ENCODE measurements around the gene DCAF16.

The DCAF16 gene

DNA sequence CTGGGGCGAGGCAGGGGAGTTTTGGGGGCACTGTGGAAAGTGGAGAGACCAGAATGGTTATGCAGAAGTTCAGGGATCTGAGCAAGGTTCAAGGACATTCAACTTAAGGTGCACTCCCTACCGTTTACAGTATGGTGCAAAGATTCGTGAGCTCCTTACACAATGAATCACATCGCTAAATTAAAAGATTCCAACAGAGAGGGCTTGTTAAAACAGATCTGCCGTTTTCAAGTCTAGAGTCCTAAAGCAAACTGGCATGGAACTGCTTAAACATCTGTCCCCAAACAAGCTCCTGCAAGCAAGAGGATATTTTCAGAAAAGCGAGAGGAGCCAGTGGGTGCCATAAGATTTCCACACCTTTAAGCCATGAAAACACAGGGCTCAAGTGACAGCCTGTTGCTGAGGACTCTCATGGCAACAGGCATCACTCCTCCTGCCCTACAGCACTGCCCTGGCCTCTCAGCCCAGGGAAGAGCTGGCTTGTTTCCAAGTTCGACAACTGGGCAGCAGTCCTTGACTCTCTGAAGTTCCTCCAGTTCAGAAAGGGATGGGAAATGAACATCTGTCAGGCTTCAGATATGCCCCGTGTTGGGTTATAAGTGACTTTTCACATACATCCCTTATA is 39.2 kb downstream of the DCAF16 start:
- Mint-ChIP-seq H3K4me3 (no peak overlapping the region), H3K27me3 (no peaks in the 10 kb centered on the region), H3K27ac (no peak overlapping the region), H3K4me1 (ENCODE audit: low read depth) (no peaks in the 10 kb centered on the region), H3K9me3 (no peaks in the 10 kb centered on the region), H3K36me3 (ENCODE audit: low read depth) (no peaks in the 10 kb centered on the region)
- intact Hi-C loops (cut with micrococcal nuclease) = no loop called here

DNA sequence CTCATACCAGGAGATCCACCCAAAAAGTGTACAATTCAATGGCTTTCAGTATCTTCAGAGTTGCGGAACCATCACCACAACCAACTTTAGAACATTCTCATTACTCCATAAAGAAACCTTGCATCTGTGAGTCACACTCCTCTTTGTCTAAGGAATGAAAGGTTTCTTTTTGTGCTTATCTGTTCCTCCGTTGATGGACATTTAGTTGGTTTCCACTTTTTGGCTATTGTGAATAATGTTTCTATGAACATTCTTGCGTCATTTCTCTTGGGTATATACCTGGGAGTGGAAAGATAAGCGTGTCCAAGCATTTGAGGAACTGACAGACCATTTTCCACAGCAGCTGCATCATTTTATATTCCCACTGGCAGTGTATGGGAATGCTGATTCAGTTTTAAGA is 39.7 kb downstream of the DCAF16 start:
- Mint-ChIP-seq H3K4me1 (ENCODE audit: low read depth) (no peaks in the 10 kb centered on the region), H3K9me3 (no peaks in the 10 kb centered on the region), H3K4me3 (no peak overlapping the region), H3K27ac (no peak overlapping the region), H3K27me3 (no peaks in the 10 kb centered on the region), H3K36me3 (ENCODE audit: low read depth) (no peaks in the 10 kb centered on the region)
- intact Hi-C loops (cut with micrococcal nuclease) = no loop called here

DNA sequence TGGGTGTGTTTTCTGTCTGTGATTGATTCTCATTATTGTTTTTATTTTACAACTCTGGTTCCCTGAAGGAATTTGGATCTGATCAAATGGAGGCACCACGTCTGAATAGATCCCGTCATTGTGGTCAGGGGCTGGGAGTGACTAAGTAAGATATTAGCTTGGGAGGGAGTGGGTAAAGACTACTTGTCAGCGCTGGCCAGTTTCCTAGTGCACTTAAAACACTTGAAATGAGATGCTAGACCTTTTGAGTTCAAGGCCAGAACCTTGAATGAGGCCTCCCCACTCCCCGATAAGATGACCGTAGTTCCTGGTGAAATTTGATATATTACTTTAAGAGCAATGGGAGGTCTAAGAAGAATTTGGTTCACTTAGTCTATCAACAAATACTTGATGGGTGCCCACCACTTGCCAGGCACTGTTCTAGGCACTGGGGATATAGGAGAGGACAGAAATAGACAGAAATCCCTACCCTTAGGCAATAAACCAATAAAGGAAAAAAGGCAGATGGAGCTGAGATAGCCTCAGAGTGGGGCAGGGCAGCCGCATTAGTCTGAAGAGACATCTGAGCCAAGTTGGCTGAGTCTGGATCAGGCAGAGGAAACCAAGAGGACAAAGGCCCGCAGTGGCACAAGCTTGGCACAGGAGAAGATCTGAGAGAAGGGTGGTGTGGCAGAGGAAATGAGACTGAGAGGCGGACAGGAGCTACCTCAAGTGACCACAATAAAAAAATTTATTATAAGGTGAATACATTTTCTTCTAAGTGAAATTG is 41.0 kb downstream of the DCAF16 start:
- intact Hi-C loops (cut with micrococcal nuclease) = no loop called here
- Mint-ChIP-seq H3K4me1 (ENCODE audit: low read depth) (no peaks in the 10 kb centered on the region), H3K9me3 (no peaks in the 10 kb centered on the region), H3K36me3 (ENCODE audit: low read depth) (no peaks in the 10 kb centered on the region), H3K27ac (no peak overlapping the region), H3K27me3 (no peaks in the 10 kb centered on the region), H3K4me3 (no peak overlapping the region)

DNA sequence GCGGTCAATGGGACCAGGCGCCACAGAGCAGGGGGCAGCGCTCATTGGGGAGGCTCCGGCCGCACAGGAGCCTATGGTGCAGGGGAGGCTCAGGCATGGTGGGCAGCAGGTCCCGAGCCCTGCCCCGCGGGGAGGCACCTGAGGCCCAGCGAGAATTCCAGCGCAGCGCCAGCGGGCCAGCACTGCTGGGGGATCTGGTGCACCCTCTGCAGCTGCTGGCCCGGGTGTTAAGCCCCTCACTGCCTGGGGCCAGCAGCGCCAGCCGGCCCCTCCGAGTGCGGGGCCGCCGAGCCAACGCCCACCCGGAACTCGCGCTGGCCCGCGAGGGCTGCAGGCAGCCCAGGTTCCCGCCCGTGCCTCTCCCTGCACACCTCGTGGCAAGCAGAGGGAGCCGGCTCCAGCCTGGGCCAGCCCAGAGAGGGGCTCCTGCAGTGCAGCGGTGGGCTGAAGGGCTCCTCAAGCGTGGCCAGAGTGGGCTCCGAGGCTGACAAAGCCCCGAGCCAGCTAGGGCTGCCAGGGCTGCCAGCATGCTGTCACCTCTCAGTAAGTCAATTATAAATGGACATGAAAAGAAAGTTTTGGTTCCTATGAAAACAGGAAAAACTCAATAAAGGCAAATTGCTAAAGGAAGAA is 43.6 kb downstream of the DCAF16 start:
- Mint-ChIP-seq H3K27me3 (no peaks in the 10 kb centered on the region), H3K4me1 (ENCODE audit: low read depth) (no peaks in the 10 kb centered on the region), H3K27ac (no peak overlapping the region), H3K4me3 (no peak overlapping the region), H3K9me3 (no peaks in the 10 kb centered on the region), H3K36me3 (ENCODE audit: low read depth) (no peaks in the 10 kb centered on the region)
- intact Hi-C loops (cut with micrococcal nuclease) = no loop called here

- Mint-ChIP-seq H3K36me3 (ENCODE audit: low read depth) (no peaks in the 10 kb centered on the region), H3K27me3 (no peaks in the 10 kb centered on the region), H3K9me3 (no peaks in the 10 kb centered on the region), H3K27ac (no peak overlapping the region), H3K4me1 (ENCODE audit: low read depth) (no peaks in the 10 kb centered on the region), H3K4me3 (no peak overlapping the region)
- intact Hi-C loops (cut with micrococcal nuclease) = no loop called here
Observed at GRCh38 chr4:17765514-17766286, 44.9 kb downstream of the DCAF16 start.

GRCh38 chr4:17763931-17764330 is 46.6 kb downstream of the DCAF16 start:
- Mint-ChIP-seq H3K27ac (no peak overlapping the region), H3K36me3 (ENCODE audit: low read depth) (no peaks in the 10 kb centered on the region), H3K27me3 (no peaks in the 10 kb centered on the region), H3K9me3 (no peaks in the 10 kb centered on the region), H3K4me3 (no peak overlapping the region), H3K4me1 (ENCODE audit: low read depth) (no peaks in the 10 kb centered on the region)
- intact Hi-C loops (cut with micrococcal nuclease) = no loop called here

DNA sequence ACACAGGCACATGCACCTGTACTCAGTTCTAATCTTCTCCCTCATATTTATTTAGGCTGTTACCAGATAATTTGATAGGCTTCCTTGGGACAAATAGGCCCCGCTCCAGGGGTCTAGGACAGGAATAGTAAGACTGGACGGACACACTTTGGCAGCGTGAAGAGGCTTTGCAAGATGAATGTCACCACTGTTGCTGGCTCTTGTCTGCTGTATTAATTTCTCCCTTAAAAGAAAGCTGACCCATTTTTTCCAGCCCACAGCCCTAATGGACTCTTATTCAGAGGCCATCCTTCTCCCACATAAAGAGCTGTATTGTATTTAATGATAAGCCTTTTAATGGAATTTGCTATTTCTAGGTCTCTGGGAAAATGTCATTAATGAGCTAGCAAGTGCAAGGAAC is 47.1 kb downstream of the DCAF16 start:
- no peaks in the 10 kb centered on the region for H3K4me1 Mint-ChIP-seq (ENCODE audit: low read depth)
- H3K27ac Mint-ChIP-seq = no peak overlapping the region
- intact Hi-C loops (cut with micrococcal nuclease) = no loop called here
- no peaks in the 10 kb centered on the region for H3K36me3 Mint-ChIP-seq (ENCODE audit: low read depth)
- no peaks in the 10 kb centered on the region for H3K9me3 Mint-ChIP-seq
- no peaks in the 10 kb centered on the region for H3K27me3 Mint-ChIP-seq
- no peak overlapping the region for H3K4me3 Mint-ChIP-seq

GRCh38 chr4:17762726-17763125 is 47.8 kb downstream of the DCAF16 start:
- no peak overlapping the region for H3K27ac Mint-ChIP-seq
- H3K36me3 Mint-ChIP-seq (ENCODE audit: low read depth) = no peaks in the 10 kb centered on the region
- H3K4me3 Mint-ChIP-seq = no peak overlapping the region
- H3K9me3 Mint-ChIP-seq = no peaks in the 10 kb centered on the region
- H3K27me3 Mint-ChIP-seq = no peaks in the 10 kb centered on the region
- intact Hi-C loops (cut with micrococcal nuclease) = no loop called here
- no peaks in the 10 kb centered on the region for H3K4me1 Mint-ChIP-seq (ENCODE audit: low read depth)

DNA sequence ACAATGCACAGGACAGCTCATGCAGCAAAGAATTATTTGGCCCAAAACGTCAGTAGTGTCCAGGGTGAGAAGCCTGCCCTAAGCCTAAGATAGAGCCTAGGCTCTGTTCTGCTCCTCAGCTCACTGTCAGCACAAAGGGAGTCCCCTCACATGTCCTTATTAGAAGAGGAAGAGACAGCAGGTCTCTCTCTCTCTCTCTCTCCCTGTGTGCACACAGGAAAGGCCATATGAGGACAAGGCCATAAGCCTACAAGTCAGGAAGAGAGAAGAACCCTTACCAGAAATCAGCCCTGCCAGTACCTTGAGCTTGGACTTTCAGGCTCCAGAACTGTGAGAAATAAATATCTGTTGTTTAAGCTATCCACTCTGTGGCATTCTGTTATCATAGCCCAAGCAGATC is 49.5 kb downstream of the DCAF16 start:
- Mint-ChIP-seq H3K9me3 (no peaks in the 10 kb centered on the region), H3K27me3 (no peaks in the 10 kb centered on the region), H3K4me3 (no peak overlapping the region), H3K4me1 (ENCODE audit: low read depth) (no peaks in the 10 kb centered on the region), H3K27ac (no peak overlapping the region), H3K36me3 (ENCODE audit: low read depth) (no peaks in the 10 kb centered on the region)
- intact Hi-C loops (cut with micrococcal nuclease) = no loop called here

DNA sequence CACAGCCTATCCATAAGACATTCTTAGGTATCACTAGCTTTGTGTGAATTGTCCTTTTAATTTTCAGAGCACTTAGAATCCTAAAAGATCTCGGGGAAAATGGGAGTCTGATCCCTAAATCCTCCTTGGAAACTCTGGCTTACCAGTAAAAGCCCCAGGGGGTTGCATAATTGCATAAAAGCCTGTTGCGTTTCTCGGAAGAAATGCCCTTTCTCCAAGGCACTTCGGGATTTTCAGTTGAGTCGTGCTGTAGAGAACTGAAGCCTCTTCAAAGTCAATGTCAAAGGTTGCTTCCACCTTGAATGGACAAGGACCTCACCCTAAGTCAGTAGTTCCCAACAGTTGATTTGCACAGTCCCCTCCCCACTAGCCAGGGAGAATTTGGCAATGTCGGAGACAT is 49.9 kb downstream of the DCAF16 start:
- intact Hi-C loops (cut with micrococcal nuclease) = no loop called here
- H3K9me3 Mint-ChIP-seq = no peaks in the 10 kb centered on the region

GRCh38 chr4:17758485-17758884 is 52.1 kb downstream of the DCAF16 start:
- Mint-ChIP-seq H3K4me3 (no peak overlapping the region), H3K4me1 (ENCODE audit: low read depth) (no peaks in the 10 kb centered on the region), H3K9me3 (no peaks in the 10 kb centered on the region)

More for the DNA sequence above, 49.9 kb downstream of the DCAF16 start:
- no peak overlapping the region for H3K4me3 Mint-ChIP-seq
- H3K36me3 Mint-ChIP-seq (ENCODE audit: low read depth) = no peaks in the 10 kb centered on the region
- no peaks in the 10 kb centered on the region for H3K27me3 Mint-ChIP-seq
- H3K27ac Mint-ChIP-seq = no peak overlapping the region
- H3K4me1 Mint-ChIP-seq (ENCODE audit: low read depth) = no peaks in the 10 kb centered on the region

DNA sequence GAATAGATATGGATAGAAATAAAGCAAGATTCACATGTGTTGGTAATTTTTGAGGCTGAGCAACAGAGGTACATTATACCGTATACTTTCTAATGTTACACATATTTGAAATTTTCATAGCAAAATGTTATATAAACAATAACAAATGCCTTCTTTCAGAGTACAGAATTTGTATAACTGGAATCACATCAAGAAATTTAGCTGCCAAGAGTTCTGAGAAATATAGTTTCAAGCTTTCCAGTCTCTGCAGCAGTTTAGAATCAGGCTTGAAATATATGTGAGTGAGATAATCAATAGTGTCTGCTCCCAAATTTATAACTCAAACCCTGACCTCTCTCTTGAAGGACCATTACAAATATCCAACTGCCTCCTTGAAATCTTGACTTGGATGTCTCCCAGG is 52.9 kb downstream of the DCAF16 start:
- intact Hi-C loops (cut with micrococcal nuclease) = no loop called here
- Mint-ChIP-seq H3K4me3 (no peak overlapping the region), H3K27ac (no peak overlapping the region), H3K9me3 (no peaks in the 10 kb centered on the region), H3K27me3 (no peaks in the 10 kb centered on the region), H3K4me1 (ENCODE audit: low read depth) (no peaks in the 10 kb centered on the region), H3K36me3 (ENCODE audit: low read depth) (no peaks in the 10 kb centered on the region)

More at GRCh38 chr4:17758485-17758884, 52.1 kb downstream of the DCAF16 start:
- no peaks in the 10 kb centered on the region for H3K36me3 Mint-ChIP-seq (ENCODE audit: low read depth)
- no peaks in the 10 kb centered on the region for H3K27me3 Mint-ChIP-seq
- H3K27ac Mint-ChIP-seq = no peak overlapping the region
- intact Hi-C loops (cut with micrococcal nuclease) = no loop called here

DNA sequence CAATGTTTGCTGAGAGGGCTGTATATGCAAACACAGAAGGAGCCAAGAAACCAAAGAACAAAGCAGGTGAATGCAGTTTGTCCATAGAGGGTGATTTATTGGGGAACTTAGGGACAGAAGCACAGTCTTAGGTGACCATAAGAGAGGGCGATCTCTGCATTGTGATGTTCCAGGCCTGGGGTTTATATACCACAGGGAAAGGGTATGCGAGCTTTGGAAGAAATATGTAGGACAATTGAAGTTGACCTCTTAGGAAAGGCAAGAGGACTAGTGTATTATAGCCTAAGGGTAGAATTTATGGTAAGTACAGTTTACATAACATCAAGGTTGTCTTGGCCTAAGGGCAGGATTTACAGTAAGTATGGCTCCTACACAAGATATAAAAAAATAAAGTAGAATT is 56.9 kb downstream of the DCAF16 start:
- no peak overlapping the region for H3K27ac Mint-ChIP-seq
- no peaks in the 10 kb centered on the region for H3K9me3 Mint-ChIP-seq
- H3K4me3 Mint-ChIP-seq = no peak overlapping the region
- H3K4me1 Mint-ChIP-seq (ENCODE audit: low read depth) = no peaks in the 10 kb centered on the region
- H3K36me3 Mint-ChIP-seq (ENCODE audit: low read depth) = no peaks in the 10 kb centered on the region
- intact Hi-C loops (cut with micrococcal nuclease) = no loop called here
- no peaks in the 10 kb centered on the region for H3K27me3 Mint-ChIP-seq
